Heart right ventricle (tissue), 16 donors: Measurements from ENCODE around the gene ADARB2. TPM values are rescaled to one million over a fixed set of nuclear protein-coding genes. Genes with fewer than 3 reads are reported as not detected.

Source experiments
- ATAC-seq, 8 donors: fragments of 200-7000 bp; cut with Tn5 transposase; one replicate each; pipeline ENCODE4 v1.9.1; 2020; ENCODE audit warnings: mild to moderate bottlenecking in 8 of 8, moderate library complexity in 8 of 8, moderate number of reproducible peaks in 1 of 8
- DNase-seq, 2 donors: peaks; one replicate each; pipeline ENCODE4 v3.0.0-alpha.2; 2020
- H3K27ac ChIP-seq, 10 donors: fragments of 200-600 bp; sonication (generic) in 2 of 10; one replicate each; pipeline versions ENCODE4 v1.5.0 to v1.8.0; 2020 to 2022; ENCODE audit warnings: mild to moderate bottlenecking in 3 of 10
- H3K27me3 ChIP-seq, 7 donors: fragments of 200-600 bp; one replicate each; pipeline ENCODE4 v1.8.0; 2021 to 2022; ENCODE audit warnings: mild to moderate bottlenecking in 2 of 7
- H3K36me3 ChIP-seq, 9 donors: fragments of 200-600 bp; sonication (generic) in 1 of 9; one replicate each; pipeline versions ENCODE4 v1.5.0 to v1.8.0; 2020 to 2022; ENCODE audit warnings: mild to moderate bottlenecking in 2 of 9
- H3K4me1 ChIP-seq, 9 donors: fragments of 200-600 bp; sonication (generic) in 1 of 9; one replicate each; pipeline versions ENCODE4 v1.5.0 to v1.8.0; 2020 to 2022; ENCODE audit warnings: mild to moderate bottlenecking in 4 of 9
- H3K4me3 ChIP-seq, 10 donors: fragments of 200-600 bp; sonication (generic) in 2 of 10; one replicate each; pipeline versions ENCODE4 v1.5.0 to v1.8.0; 2020 to 2022; ENCODE audit warnings: mild to moderate bottlenecking in 7 of 10, moderate library complexity in 2 of 10
- H3K9me3 ChIP-seq, 11 donors: fragments of 200-600 bp in 10 of 11; sonication (generic) in 2 of 11; one replicate each; pipeline versions ENCODE4 v1.5.0 to v1.8.0; 2013 to 2022; ENCODE audit warnings: mild to moderate bottlenecking in 2 of 11, control low read depth in 1 of 11, moderate library complexity in 1 of 11
- CTCF ChIP-seq, 9 donors: fragments of 200-600 bp; sonication (generic) in 2 of 9; IDR thresholded peaks; one replicate each; pipeline versions ENCODE4 v1.5.0 to v1.8.0; 2021 to 2022; ENCODE audit warnings: antibody characterized with exemption in 9 of 9, mild to moderate bottlenecking in 5 of 9, moderate library complexity in 1 of 9
- WGBS, 2 donors: extraction: QIAGEN DNeasy Blood & Tissue Kit; methylation state at CpG; one replicate each; pipeline ENCODE4 v1.1.7; 2013; ENCODE audit warnings: inconsistent platforms in 1 of 2; 5-methylcytosine and 5-hydroxymethylcytosine counted together
- intact Hi-C, 10 donors: fragments of 100-400 bp; cut with DNase I; formaldehyde crosslinking; loops; one replicate each; pipeline versions ENCODE4 v1.11.1 to v1.14.2; 2022
- polyA plus RNA-seq, 2 donors: library from polyadenylated mRNA; stranded (reverse); fragments of 200-250 nt; gene quantifications; one replicate each; pipeline ENCODE4 v1.2.3, GENCODE V29; 2013
- total RNA-seq, 10 donors: library from RNA; stranded (reverse); fragmentation: NEBNext Ultra II Directional in 3 of 10; extraction: Animal tissue kit (Norgen Biotek cat#: 25700) in 3 of 10; gene quantifications; one replicate each; pipeline versions ENCODE4 v1.2.1 to v1.2.4, GENCODE V29; 2021 to 2023
- donor health status: Arrhythmogenic right ventricular cardiomyopathy.
- donor health status: ischemic (EF 13 %, LVEDD 7.1; RV severe dilation, severe dysfunction).
- donor health status: healthy with polysubstance abuse.
- donor health status: DM: no; HTN: yes; CAD: no.
- donor health status: DM: no; HTN: no; CAD: no.
- donor health status: ischemic (EF 25% LVEDD 6.9; RV normal size, moderate dysfunction).
- donor health status: ischemic (EF 25% LVEDD 5.7; RV mildly dilated, moderate dysfunction).
- donor health status: healthy.
- donor health status: DM: yes; HTN: yes; CAD: no.
- donor health status: Ischemic cardiomyopathy.
- donor health status: ischemic (EF 35%, LVEDD 5.7; RV mildly dilated, moderate dysfunction).
- donor health status: nonischemic (EF 11% LVEDD 7.7; RV severe dilation, severe dysfunction).
- donor health status: DM: yes; HTN: yes; CAD: no.
- donor health status: PGD.
- donor health status: ischemic (EF 29% LVEDD 5.4; RV normal size, mild dysfunction).
- donor health status: nonischemic (EF 23%, LVEDD 6.1; RV moderate dilation, normal function).

Gene ADARB2
- total and polyA plus RNA-seq, 12 donors = 0.08 to 0.47 (median 0.17) TPM; not detected in 2

- ATAC-seq (no peak), DNase-seq (no peak)
- H3K27me3 ChIP-seq = peaks cover 0 to 45% (median 17%) of the 10 kb centered on the region in 7 donors
- no peak overlapping the region for H3K27ac ChIP-seq
- H3K4me1 ChIP-seq = no peaks in the 10 kb centered on the region
- no peak overlapping the region for H3K4me3 ChIP-seq
- intact Hi-C loops = no loop called here
- 88 to 89% methylated on average over 7 of the region's 7 CpGs for WGBS, 2 donors
- no peaks in the 10 kb centered on the region for H3K36me3 ChIP-seq
- no peak for TF ChIP-seq CTCF (IDR thresholded peaks at IDR 0.05)
- H3K9me3 ChIP-seq = no peaks in the 10 kb centered on the region
Measured at GRCh38 chr10:1373287-1373686, 364.0 kb downstream of the ADARB2 start.

- DNase-seq (no peak), ATAC-seq (no peak)
- H3K4me1 ChIP-seq = no peaks in the 10 kb centered on the region
- no peak for TF ChIP-seq CTCF (IDR thresholded peaks at IDR 0.05)
- intact Hi-C loops = no loop called here
- H3K9me3 ChIP-seq = no peaks in the 10 kb centered on the region
- H3K4me3 ChIP-seq = no peak overlapping the region
- WGBS, 2 donors = 78 to 83% methylated on average over 4 of the region's 4 CpGs
- no peak overlapping the region for H3K27ac ChIP-seq
- H3K36me3 ChIP-seq = no peaks in the 10 kb centered on the region
- peaks cover 0 to 35% (median 9%) of the 10 kb centered on the region in 7 donors for H3K27me3 ChIP-seq
Measured at GRCh38 chr10:1372212-1372611, 365.1 kb downstream of the ADARB2 start.

GRCh38 chr10:1370298-1370697 lies 367.0 kb downstream of the ADARB2 start:
- no peaks in the 10 kb centered on the region for H3K36me3 ChIP-seq
- no peak for TF ChIP-seq CTCF (IDR thresholded peaks at IDR 0.05)
- no peaks in the 10 kb centered on the region for H3K4me1 ChIP-seq
- no peak overlapping the region for H3K4me3 ChIP-seq
- ATAC-seq = no peak
- 48 to 58% methylated on average over 1 of the region's 1 CpG for WGBS, 2 donors
- intact Hi-C loops = no loop called here
- H3K9me3 ChIP-seq = no peaks in the 10 kb centered on the region
- no peak for DNase-seq
- peaks cover 0 to 27% (median 9%) of the 10 kb centered on the region in 7 donors for H3K27me3 ChIP-seq
- H3K27ac ChIP-seq = no peak overlapping the region

GRCh38 chr10:1369665-1370064 lies 367.7 kb downstream of the ADARB2 start:
- WGBS, 2 donors = 67 to 71% methylated on average over 7 of the region's 7 CpGs
- ATAC-seq = no peak

More at GRCh38 chr10:1369665-1370064, 367.7 kb downstream of the ADARB2 start:
- Histone ChIP-seq H3K4me3 (no peak overlapping the region), H3K9me3 (no peaks in the 10 kb centered on the region), H3K27me3 (peaks cover 0 to 24% (median 9%) of the 10 kb centered on the region in 7 donors), H3K27ac (no peak overlapping the region), H3K36me3 (no peaks in the 10 kb centered on the region), H3K4me1 (no peaks in the 10 kb centered on the region)
- DNase-seq = no peak
- intact Hi-C loops = no loop called here
- no peak for TF ChIP-seq CTCF (IDR thresholded peaks at IDR 0.05)
